Smooth muscle cell of the brain vasculature (primary cell): ENCODE data around the gene PRSS53.
A peak's percentile ranks its signal among the peaks of the same experiment; 100 is the strongest.

Experiments
- DNase-seq: peaks from one replicate; pipeline ENCODE4 v3.0.0-alpha.2; 2012; ENCODE audit warnings: low read depth, low spot score

Gene PRSS53

GRCh38 chr16:31079342-31079944 lies 9.3 kb downstream of the PRSS53 start:
- DNase-seq, result no peak

DNA sequence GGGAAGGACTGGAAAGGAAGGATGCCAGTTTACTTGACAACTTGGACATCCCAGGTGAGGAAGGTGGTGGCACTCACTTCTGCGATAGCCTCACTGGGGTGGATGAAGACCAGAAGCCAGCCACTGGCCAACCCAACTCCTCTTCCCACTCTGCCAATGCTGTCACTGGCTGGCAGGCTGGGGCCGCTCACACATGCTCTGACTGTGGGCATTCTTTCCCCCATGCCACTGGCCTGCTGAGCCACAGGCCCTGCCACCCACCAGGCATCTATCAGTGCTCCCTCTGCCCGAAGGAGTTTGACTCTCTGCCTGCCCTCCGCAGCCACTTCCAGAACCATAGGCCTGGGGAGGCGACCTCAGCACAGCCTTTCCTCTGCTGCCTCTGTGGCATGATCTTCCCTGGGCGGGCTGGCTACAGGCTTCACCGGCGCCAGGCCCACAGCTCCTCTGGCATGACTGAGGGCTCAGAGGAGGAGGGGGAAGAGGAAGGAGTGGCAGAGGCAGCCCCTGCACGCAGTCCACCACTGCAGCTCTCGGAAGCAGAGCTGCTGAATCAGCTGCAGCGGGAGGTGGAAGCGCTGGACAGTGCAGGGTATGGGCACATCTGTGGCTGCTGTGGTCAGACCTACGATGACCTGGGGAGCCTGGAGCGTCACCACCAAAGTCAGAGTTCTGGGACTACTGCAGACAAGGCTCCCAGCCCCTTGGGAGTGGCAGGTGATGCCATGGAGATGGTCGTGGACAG lies 10.0 kb downstream of the PRSS53 start:
- no peak for DNase-seq

GRCh38 chr16:31077592-31078396 lies 10.9 kb downstream of the PRSS53 start:
- DNase-seq, result no peak

DNA sequence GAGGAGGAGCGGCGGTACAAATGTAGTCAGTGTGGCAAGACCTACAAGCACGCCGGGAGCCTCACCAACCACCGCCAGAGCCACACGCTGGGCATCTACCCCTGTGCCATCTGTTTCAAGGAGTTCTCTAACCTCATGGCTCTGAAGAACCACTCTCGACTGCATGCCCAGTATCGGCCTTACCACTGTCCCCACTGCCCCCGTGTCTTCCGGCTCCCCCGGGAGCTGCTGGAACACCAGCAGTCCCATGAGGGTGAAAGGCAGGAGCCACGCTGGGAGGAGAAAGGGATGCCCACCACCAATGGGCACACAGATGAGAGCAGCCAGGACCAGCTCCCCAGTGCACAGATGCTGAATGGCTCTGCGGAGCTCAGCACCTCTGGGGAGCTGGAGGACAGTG lies 11.7 kb downstream of the PRSS53 start:
- DNase-seq, result no peak

GRCh38 chr16:31076319-31076718 lies 12.4 kb downstream of the PRSS53 start:
- no peak for DNase-seq

- DNase-seq, result no peak
Observed at GRCh38 chr16:31074814-31075183, 13.9 kb downstream of the PRSS53 start.

DNA sequence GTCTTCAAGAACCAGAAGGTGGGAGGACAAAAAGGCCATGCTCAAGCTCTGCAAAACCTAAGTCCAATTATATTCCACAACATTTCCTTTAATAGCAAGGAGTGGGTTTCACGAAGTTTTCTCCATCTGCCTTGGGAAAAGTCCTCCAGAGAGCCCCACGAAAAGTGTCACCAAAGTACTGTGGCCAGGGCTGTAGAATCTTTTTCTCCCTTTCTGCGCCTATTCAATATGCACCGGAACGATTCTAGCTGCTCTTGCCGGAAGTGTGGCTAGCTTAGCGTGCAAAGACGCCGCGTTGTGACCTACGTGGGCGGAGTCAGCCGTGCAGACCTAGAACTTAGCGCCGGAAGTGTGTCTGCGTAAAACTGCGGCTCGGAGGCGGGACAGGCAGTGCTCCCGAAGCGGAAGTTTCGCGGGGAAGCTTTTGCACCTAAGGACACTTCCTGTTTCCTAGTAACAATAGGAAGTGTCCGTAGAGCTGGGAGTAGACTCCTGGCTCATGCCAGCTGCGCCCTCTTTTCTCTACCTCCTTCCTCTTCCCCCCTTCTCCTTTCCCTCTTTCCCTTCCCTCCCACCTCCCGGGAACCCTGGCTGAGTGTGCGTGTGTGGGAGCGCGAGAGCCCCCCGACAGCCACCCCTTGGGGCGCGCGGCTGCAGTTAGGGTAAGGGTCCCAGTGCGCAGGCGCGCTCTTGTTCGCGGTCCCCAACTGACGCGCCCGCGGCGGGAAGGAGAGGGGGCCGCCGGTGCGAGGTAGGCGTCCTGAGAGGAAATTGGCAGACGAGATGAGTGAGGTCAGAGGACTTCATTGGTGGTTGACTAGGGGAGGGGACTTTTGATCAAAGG lies 14.6 kb downstream of the PRSS53 start, which contains the start of the genes ZNF646 and ZNF668:
TSS of gene ZNF646 (plus strand) at position 453 of the 844 bp plus-strand sequence. CDS start 1,903 bp downstream, outside the sequence.
TSS of gene ZNF668 (minus strand) at position 271 of the 844 bp plus-strand sequence. CDS start 9,781 bp downstream, outside the sequence.
- peak; percentile 98 for DNase-seq

DNA sequence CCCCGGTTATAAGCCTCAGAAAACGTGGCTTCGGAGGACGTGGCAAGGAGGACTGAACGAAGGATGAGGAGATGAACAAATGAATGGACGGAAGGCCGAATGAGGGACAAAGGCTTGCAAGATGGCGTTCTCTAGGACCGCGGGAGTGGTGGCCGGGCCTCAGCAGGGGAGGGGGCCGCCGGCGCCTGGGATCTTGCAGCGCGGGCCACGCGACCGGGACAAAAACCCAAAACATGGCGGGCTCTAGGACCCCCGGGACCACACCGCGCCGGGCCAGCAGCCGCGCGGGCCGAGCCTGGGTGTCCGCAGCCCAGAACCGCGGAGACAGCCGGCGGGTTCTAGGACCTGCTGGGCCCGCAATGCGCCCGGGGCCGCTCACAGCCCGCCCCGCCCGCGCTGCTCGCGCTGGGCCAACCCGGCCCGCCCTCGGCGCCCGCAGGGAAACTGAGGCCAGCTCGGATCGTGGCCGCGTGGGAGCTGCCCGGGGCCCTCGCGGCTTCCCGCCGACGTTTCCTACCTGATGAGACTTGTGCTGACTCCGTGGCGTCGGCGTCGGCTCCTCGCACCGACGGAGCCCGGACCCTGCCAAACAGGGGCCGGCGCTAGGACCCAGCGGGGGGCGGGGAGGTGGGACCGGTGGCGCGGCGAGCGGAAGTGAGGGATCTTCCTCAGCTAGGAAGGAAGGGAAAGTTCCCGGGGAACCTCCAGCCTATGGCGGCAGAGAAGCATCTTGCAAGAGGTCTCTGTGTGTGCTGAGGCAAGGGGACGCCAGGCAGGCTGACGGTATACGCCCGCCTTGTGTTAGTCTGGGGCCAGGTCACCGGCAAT lies 15.4 kb downstream of the PRSS53 start:
- DNase-seq, result peak; percentile 80

DNA sequence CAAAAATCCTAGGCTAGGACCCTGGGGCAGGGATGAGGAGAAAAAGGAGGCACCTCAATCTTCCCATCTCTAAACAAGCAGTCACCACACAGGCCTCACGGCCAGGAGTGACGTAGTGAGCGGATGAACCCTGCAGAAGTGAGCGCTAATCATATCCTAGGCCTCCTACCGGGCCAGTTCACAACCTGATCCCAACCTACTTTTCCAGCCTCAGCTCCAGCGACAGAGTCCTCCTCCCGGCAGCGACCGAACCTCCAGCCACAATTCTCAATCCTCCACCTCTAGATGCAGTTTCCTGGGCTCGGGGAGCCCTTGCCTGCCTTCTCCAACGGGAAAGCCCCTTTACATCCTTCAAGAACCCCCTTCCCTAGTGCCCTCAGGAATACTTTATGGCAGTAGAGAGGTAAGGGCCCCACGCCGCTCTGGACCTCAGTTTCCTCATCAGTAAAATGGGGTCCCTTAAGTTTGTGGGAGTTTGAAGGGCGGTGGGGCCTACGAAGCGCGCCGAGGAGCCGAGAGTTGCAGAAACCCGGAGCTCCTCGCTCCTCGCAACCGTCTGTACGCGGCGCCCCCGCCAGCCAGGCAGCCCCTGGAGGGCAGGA lies 16.1 kb downstream of the PRSS53 start:
- no peak for DNase-seq

GRCh38 chr16:31071861-31072260 lies 16.9 kb downstream of the PRSS53 start:
- no peak for DNase-seq

DNA sequence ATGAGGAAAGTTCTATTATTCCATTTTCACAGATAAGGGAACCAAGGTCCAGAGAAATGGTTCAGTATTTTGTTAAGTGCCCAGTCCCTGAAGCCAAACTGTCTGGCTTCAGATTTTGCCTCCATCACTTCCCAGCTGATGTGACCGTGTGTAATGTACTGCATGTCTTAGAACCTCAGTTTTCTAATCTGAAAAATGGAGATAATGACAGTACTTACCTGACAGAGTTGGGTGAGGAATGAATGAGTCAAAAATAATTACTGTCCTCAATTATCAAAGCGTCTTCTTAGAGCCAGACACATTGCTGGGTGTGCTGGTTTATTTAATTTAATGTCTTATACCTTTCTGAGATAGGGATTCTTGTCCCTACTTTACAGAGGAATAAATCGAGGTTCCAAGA lies 21.4 kb downstream of the PRSS53 start:
- DNase-seq, result no peak

GRCh38 chr16:31064882-31065461 lies 23.8 kb downstream of the PRSS53 start:
- DNase-seq, result peak; percentile 66

GRCh38 chr16:31063843-31064611 lies 24.7 kb downstream of the PRSS53 start:
- no peak for DNase-seq

DNA sequence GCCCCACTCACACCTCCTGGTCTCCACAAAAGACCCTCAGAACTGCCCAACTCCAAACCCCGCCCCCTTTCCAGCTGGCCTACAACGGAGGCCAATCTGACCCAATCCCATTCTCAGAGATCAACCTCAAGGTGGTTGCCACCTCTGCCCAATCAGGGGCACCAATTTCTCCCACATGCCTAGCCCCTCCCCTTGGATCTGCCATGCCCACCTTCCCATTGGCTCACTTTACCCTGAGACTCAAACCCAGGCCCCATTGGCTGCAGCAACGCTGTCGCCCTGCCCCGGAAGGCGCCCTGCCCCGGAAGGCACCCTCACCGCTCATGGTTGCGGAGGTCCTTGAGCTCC lies 25.3 kb downstream of the PRSS53 start:
- no peak for DNase-seq

GRCh38 chr16:31061813-31062440 lies 26.8 kb downstream of the PRSS53 start:
- DNase-seq, result no peak

- no peak for DNase-seq
Observed at GRCh38 chr16:31061126-31061812, 27.5 kb downstream of the PRSS53 start.

DNA sequence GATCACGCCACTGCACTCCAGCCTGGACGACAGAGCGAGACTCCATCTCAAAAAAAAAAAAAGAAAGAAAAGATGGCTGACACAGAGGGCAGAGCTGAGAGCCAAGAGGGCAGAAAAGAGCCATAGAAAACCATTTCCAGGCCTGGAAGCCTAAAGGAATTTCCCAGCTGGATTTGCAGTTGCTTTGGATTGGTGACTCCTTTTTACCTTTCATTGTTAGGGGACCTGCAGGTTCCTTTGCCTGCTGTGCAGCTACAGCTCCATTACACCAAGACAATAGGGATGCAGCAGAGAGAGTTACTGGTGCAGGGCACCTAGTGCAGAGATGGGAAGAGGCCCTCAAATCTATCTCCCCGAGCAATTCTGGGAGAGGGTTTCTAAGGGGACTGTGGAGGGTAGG lies 33.1 kb downstream of the PRSS53 start:
- DNase-seq, result no peak

- DNase-seq, result no peak
Observed at GRCh38 chr16:31052114-31052513, 36.6 kb downstream of the PRSS53 start.
